HEK293T (cell line): ENCODE data around the gene HPRT1.
"Not testable (repeated sequence)": the region's sequence is repeated elsewhere in the genome, so short reads cannot be mapped to it uniquely, and the experiment has no call there.

Experiments
- CTCF ChIA-PET: fragments of 350-600 bp; formaldehyde crosslinking; extraction: SDS; loops from one replicate; lab custom pipeline; 2021; ENCODE audit warnings: antibody characterized with exemption, inconsistent platforms; lab: Yijun Ruan, JAX
- POLR2A ChIA-PET: fragments of 350-600 bp; formaldehyde crosslinking; extraction: SDS; loops from one replicate; lab custom pipeline; 2020; ENCODE audit warnings: antibody characterized with exemption, inconsistent platforms; lab: Yijun Ruan, JAX
- DNase-seq: peaks from one replicate; pipeline ENCODE4 v3.0.0; 2012; ENCODE audit warnings: mixed read lengths; ENCODE audit errors: extremely low spot score
- ARNT ChIP-seq: fragments of 450-650 bp; IDR thresholded peaks from 2 replicates; pipeline ENCODE4 v1.6.1; 2017; ENCODE audit warnings: mild to moderate bottlenecking
- BHLHE40 ChIP-seq: fragments of 450-650 bp; IDR thresholded peaks from 2 replicates; pipeline ENCODE4 v1.6.1; 2016; ENCODE audit warnings: mild to moderate bottlenecking, moderate library complexity, borderline replicate concordance
- CTBP1 ChIP-seq: fragments of 450-650 bp; IDR thresholded peaks from 2 replicates; pipeline ENCODE4 v1.6.1; 2016; ENCODE audit warnings: borderline replicate concordance
- ELF4 ChIP-seq: fragments of 450-650 bp; IDR thresholded peaks from 2 replicates; pipeline ENCODE4 v1.6.1; 2017; ENCODE audit warnings: antibody characterized with exemption
- FOXA1 ChIP-seq: fragments of 450-650 bp; IDR thresholded peaks from 2 replicates; pipeline ENCODE4 v1.6.1; 2016; ENCODE audit warnings: mild to moderate bottlenecking
- FOXK2 ChIP-seq: fragments of 450-650 bp; IDR thresholded peaks from 2 replicates; pipeline ENCODE4 v1.6.1; 2016; ENCODE audit warnings: mild to moderate bottlenecking
- FOXM1 ChIP-seq: fragments of 450-650 bp; IDR thresholded peaks from 2 replicates; pipeline ENCODE4 v1.6.1; 2017; ENCODE audit warnings: mild to moderate bottlenecking, borderline replicate concordance
- HDGF ChIP-seq: fragments of 450-650 bp; IDR thresholded peaks from 2 replicates; pipeline ENCODE4 v1.6.1; 2017; ENCODE audit warnings: antibody characterized with exemption, borderline replicate concordance
- L3MBTL2 ChIP-seq: fragments of 450-650 bp; conservative IDR thresholded peaks from 2 replicates; pipeline ENCODE4 v1.6.1; 2016; ENCODE audit warnings: mild to moderate bottlenecking
- LEF1 ChIP-seq: fragments of 450-650 bp; IDR thresholded peaks from 2 replicates; pipeline ENCODE4 v1.6.1; 2017; ENCODE audit warnings: mild to moderate bottlenecking, borderline replicate concordance
- NFRKB ChIP-seq: fragments of 450-650 bp; IDR thresholded peaks from 2 replicates; pipeline ENCODE4 v1.6.1; 2016; ENCODE audit warnings: mild to moderate bottlenecking, moderate library complexity
- PKNOX1 ChIP-seq: fragments of 450-650 bp; IDR thresholded peaks from 2 replicates; pipeline ENCODE4 v1.6.1; 2016
- SP1 ChIP-seq: fragments of 450-650 bp; IDR thresholded peaks from 2 replicates; pipeline ENCODE4 v1.6.1; 2017
- SUZ12 ChIP-seq: fragments of 450-650 bp; IDR thresholded peaks from 2 replicates; pipeline ENCODE4 v1.6.1; 2016; ENCODE audit warnings: mild to moderate bottlenecking
- TARDBP ChIP-seq: fragments of 450-650 bp; IDR thresholded peaks from 2 replicates; pipeline ENCODE4 v1.6.1; 2016
- ZNF384 ChIP-seq: fragments of 450-650 bp; IDR thresholded peaks from 2 replicates; pipeline ENCODE4 v1.6.1; 2016

Gene HPRT1

GRCh38 chrX:134453631-134454030 is 6.3 kb upstream of the HPRT1 start:
- no peak for DNase-seq
- CTCF ChIA-PET: no interaction called here
- POLR2A ChIA-PET: no interaction called here
- TF ChIP-seq FOXM1 (no peak), ARNT (no peak), FOXK2 (no peak), FOXA1 (no peak), PKNOX1 (no peak)

GRCh38 chrX:134454506-134454905 is 5.5 kb upstream of the HPRT1 start:
- POLR2A ChIA-PET: no interaction called here
- CTCF ChIA-PET: no interaction called here
- no peak for DNase-seq
- TF ChIP-seq HDGF: no peak
- TF ChIP-seq L3MBTL2: no peak
- no peak for TF ChIP-seq SP1
- no peak for TF ChIP-seq FOXA1
- no peak for TF ChIP-seq PKNOX1
- TF ChIP-seq SUZ12: no peak
- TF ChIP-seq NFRKB: no peak
- no peak for TF ChIP-seq CTBP1
- no peak for TF ChIP-seq TARDBP
- no peak for TF ChIP-seq FOXM1
- no peak for TF ChIP-seq ARNT
- no peak for TF ChIP-seq ELF4
- no peak for TF ChIP-seq BHLHE40
- TF ChIP-seq ZNF384: no peak
- TF ChIP-seq LEF1: no peak
- no peak for TF ChIP-seq FOXK2

GRCh38 chrX:134457708-134458107 is 2.3 kb upstream of the HPRT1 start:
- CTCF ChIA-PET: no interaction called here
- no peak for TF ChIP-seq NFRKB
- no peak for TF ChIP-seq SUZ12
- TF ChIP-seq ARNT: no peak
- TF ChIP-seq FOXA1: no peak
- no peak for TF ChIP-seq TARDBP
- no peak for TF ChIP-seq PKNOX1
- TF ChIP-seq ELF4: no peak
- TF ChIP-seq FOXK2: no peak
- no peak for TF ChIP-seq HDGF
- TF ChIP-seq ZNF384: no peak
- TF ChIP-seq CTBP1: no peak
- TF ChIP-seq FOXM1: no peak
- TF ChIP-seq LEF1: no peak
- TF ChIP-seq L3MBTL2: no peak
- no peak for TF ChIP-seq BHLHE40
- no peak for TF ChIP-seq SP1
- POLR2A ChIA-PET: no interaction called here
- no peak for DNase-seq

GRCh38 chrX:134459683-134460004 is 321 bp upstream of the HPRT1 start:
- POLR2A ChIA-PET: interaction anchor here (0.6 to 0.7 kb wide), 3 partner anchors 12 to 278 kb away, joined by 3 read pairs; no protein-coding TSS in a partner anchor
- DNase-seq: no peak
- TF ChIP-seq ARNT (no peak), HDGF (no peak), CTBP1 (no peak), NFRKB (no peak)
- CTCF ChIA-PET: no interaction called here

GRCh38 chrX:134460862-134461220 is 876 bp downstream of the HPRT1 start:
- POLR2A ChIA-PET: interaction anchor here (0.7 kb wide), 1 partner anchor 86 kb away, joined by 4 read pairs; no protein-coding TSS in a partner anchor
- TF ChIP-seq L3MBTL2 (peak; percentile 65), FOXA1 (no peak), NFRKB (no peak)
- CTCF ChIA-PET: no interaction called here
- DNase-seq: no peak

- CTCF ChIA-PET: no interaction called here
- POLR2A ChIA-PET: interaction anchor here (0.7 to 1.0 kb wide), 2 partner anchors 19 to 87 kb away, joined by 3 to 4 read pairs; no protein-coding TSS in a partner anchor
- no peak for DNase-seq
- no peak for TF ChIP-seq SP1
- no peak for TF ChIP-seq L3MBTL2
- no peak for TF ChIP-seq ZNF384
Measured at GRCh38 chrX:134461437-134461836, 1.5 kb downstream of the HPRT1 start.

GRCh38 chrX:134462927-134463326 is 3.0 kb downstream of the HPRT1 start:
- no peak for DNase-seq
- ChIA-PET POLR2A (no interaction called here), CTCF (interaction anchor here (0.7 kb wide), 1 partner anchor 302 kb away, joined by 3 read pairs; no protein-coding TSS in a partner anchor)
- TF ChIP-seq BHLHE40: no peak
- TF ChIP-seq ZNF384: no peak
- no peak for TF ChIP-seq TARDBP
- no peak for TF ChIP-seq PKNOX1
- no peak for TF ChIP-seq FOXK2
- TF ChIP-seq FOXA1: no peak
- TF ChIP-seq NFRKB: no peak
- no peak for TF ChIP-seq SP1
- TF ChIP-seq ELF4: no peak
- TF ChIP-seq SUZ12: no peak

- not testable (repeated sequence) for DNase-seq
- CTCF ChIA-PET: interaction anchor here (0.6 to 0.9 kb wide), 3 partner anchors 25 to 318 kb away, joined by 3 to 8 read pairs (median 4); no protein-coding TSS in a partner anchor
- POLR2A ChIA-PET: interaction anchor here (0.6 to 1.1 kb wide), 2 partner anchors 44 to 180 kb away, joined by 3 to 6 read pairs; no protein-coding TSS in a partner anchor
Measured at GRCh38 chrX:134464453-134464852, 4.5 kb downstream of the HPRT1 start.
